ENCODE data around the gene ITK.

ITK gene

DNA sequence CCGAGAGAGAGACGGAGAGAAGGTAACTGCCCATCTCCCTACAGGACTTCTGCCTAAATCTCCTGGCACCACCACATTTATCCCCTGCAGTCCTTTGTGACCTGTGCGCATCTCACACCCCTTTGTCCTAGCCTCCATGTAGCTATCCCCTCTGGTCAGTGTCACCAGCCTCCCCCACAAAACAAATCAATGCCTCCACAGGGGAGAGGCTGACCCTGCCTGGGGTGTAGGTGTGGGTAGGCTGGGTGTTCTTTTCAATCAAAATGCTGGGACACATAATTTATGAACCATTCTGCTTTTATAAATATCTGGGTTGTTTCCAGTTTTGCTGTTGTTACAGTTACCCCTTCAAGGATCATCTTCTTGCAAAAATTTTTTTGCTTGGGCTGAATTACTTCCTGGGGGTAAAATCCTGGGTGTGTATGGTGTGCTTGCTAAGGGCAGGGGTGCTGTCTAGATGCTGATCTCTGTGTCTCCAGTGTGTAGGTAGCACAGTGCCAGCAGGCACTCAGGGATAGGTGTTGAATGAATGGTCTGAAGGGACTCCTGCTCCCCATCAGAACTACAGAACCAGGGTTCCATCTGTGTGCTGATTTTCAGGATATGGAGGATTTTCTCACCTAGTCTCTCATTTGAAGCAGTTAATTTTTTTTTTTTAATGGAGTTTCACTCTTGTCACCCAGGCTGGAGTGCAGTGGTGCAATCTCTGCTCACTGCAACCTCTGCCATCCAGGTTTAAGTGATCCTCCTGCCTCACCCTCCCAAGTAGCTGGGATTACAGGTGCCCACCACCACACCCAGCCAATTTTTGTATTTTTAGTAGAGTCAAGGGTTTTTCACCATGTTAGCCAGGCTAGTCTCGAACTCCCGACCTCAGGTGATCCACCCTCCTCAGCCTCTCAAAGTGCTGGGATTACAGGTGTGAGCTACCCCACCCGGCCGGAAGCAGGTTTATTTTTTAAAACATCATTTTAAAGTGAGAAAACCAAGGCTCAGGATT is 14.1 kb upstream of the ITK start, which contains the start of gene GARIN3:
GARIN3 (minus strand) TSS at position 51 of the 1,000 bp plus-strand sequence. CDS start 96 bp downstream, outside the sequence.
- no peak for TF ChIP-seq CTBP1 (IDR thresholded peaks at IDR 0.05; ENCODE audit: borderline replicate concordance)
- TF ChIP-seq TARDBP (IDR thresholded peaks at IDR 0.05), result no peak
- TF ChIP-seq SUZ12 (IDR thresholded peaks at IDR 0.05), result no peak
- TF ChIP-seq, protein P1, sequence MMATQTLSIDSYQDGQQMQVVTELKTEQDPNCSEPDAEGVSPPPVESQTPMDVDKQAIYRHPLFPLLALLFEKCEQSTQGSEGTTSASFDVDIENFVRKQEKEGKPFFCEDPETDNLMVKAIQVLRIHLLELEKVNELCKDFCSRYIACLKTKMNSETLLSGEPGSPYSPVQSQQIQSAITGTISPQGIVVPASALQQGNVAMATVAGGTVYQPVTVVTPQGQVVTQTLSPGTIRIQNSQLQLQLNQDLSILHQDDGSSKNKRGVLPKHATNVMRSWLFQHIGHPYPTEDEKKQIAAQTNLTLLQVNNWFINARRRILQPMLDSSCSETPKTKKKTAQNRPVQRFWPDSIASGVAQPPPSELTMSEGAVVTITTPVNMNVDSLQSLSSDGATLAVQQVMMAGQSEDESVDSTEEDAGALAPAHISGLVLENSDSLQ (IDR thresholded peaks at IDR 0.05), result no peak
- no peak for TF ChIP-seq HDGF (IDR thresholded peaks at IDR 0.05; ENCODE audit: borderline replicate concordance)
- TF ChIP-seq LEF1 (IDR thresholded peaks at IDR 0.05; ENCODE audit: borderline replicate concordance), result no peak
- TF ChIP-seq NFRKB (IDR thresholded peaks at IDR 0.05), result no peak
- no peak for TF ChIP-seq ELF4 (IDR thresholded peaks at IDR 0.05)
- no peak for TF ChIP-seq ARNT (IDR thresholded peaks at IDR 0.05)
- no peak for TF ChIP-seq FOXA1 (IDR thresholded peaks at IDR 0.05)
- TF ChIP-seq ZNF384 (IDR thresholded peaks at IDR 0.05), result no peak
- no peak for TF ChIP-seq FOXK2 (IDR thresholded peaks at IDR 0.05)
- TF ChIP-seq L3MBTL2 (conservative IDR thresholded peaks at IDR 0.05), result no peak
- CTCF ChIA-PET, result no interaction called here
- POLR2A ChIA-PET, result interaction anchor here (1.2 to 1.3 kb wide), 2 partner anchors 24 kb away, joined by 4 to 5 read pairs; partner anchors contain the start of gene MED7
- no peak for DNase-seq (ENCODE audit: extremely low spot score)

DNA sequence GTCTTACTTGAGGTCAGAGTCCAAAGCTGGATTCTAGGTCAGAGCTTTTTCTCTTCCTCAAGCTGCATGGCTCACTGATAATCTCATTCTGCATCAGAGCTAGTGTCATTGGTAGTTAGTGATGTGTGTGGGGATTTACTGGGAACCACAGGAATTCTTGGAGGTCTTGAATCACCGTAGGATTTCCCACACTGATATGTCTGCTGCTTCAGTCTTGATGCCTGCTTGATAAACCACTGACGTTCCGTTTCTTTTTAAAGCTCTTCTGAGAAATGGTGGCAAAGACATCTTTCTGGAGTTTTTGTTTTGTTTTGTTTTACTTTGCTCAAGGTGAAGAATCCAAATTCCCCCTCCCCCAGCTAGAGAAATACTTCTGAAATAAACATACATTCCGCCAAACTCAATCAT is 13.4 kb upstream of the ITK start:
- CTCF ChIA-PET, result no interaction called here
- POLR2A ChIA-PET, result interaction anchor here (1.3 kb wide), 1 partner anchor 25 kb away, joined by 5 read pairs; the partner anchor contains the start of gene MED7
- no peak for DNase-seq (ENCODE audit: extremely low spot score)
- TF ChIP-seq TARDBP (IDR thresholded peaks at IDR 0.05) (no peak), NFRKB (IDR thresholded peaks at IDR 0.05) (no peak), ZNF384 (IDR thresholded peaks at IDR 0.05) (no peak), L3MBTL2 (conservative IDR thresholded peaks at IDR 0.05) (no peak), FOXM1 (IDR thresholded peaks at IDR 0.05; ENCODE audit: borderline replicate concordance) (no peak), LEF1 (IDR thresholded peaks at IDR 0.05; ENCODE audit: borderline replicate concordance) (no peak), ELF4 (IDR thresholded peaks at IDR 0.05) (no peak)
- TF ChIP-seq, protein P1 (IDR thresholded peaks at IDR 0.05), result no peak

DNA sequence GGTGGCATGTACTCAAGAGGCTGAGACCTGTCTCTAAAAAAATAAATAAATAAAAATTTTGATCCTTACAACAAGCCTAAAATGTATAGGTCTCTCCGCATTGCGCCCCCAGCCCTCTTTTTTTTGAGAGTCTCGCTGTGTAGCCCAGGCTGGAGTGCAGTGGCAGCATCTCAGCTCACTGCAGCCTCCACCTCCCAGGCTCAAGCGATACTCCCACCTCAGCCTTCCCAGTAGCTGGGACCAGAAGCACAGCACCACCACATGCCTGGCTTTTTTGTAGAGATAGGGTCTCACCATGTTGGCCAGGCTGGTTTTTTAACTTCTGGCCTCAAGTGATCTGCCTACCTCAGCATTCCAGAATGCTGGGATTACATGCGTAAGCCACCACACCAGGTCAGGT is 12.4 kb upstream of the ITK start:
- DNase-seq (ENCODE audit: extremely low spot score), result no peak
- TF ChIP-seq FOXK2 (IDR thresholded peaks at IDR 0.05), result no peak
- no peak for TF ChIP-seq CTBP1 (IDR thresholded peaks at IDR 0.05; ENCODE audit: borderline replicate concordance)
- no peak for TF ChIP-seq NFRKB (IDR thresholded peaks at IDR 0.05)
- no peak for TF ChIP-seq LEF1 (IDR thresholded peaks at IDR 0.05; ENCODE audit: borderline replicate concordance)
- no peak for TF ChIP-seq ZNF384 (IDR thresholded peaks at IDR 0.05)
- no peak for TF ChIP-seq SP1 (IDR thresholded peaks at IDR 0.05)
- no peak for TF ChIP-seq SUZ12 (IDR thresholded peaks at IDR 0.05)
- TF ChIP-seq ARNT (IDR thresholded peaks at IDR 0.05), result no peak
- TF ChIP-seq FOXA1 (IDR thresholded peaks at IDR 0.05), result no peak
- no peak for TF ChIP-seq HDGF (IDR thresholded peaks at IDR 0.05; ENCODE audit: borderline replicate concordance)
- no peak for TF ChIP-seq L3MBTL2 (conservative IDR thresholded peaks at IDR 0.05)
- TF ChIP-seq, protein P1 (IDR thresholded peaks at IDR 0.05), result no peak
- TF ChIP-seq BHLHE40 (IDR thresholded peaks at IDR 0.05; ENCODE audit: borderline replicate concordance), result no peak
- no peak for TF ChIP-seq ELF4 (IDR thresholded peaks at IDR 0.05)
- TF ChIP-seq TARDBP (IDR thresholded peaks at IDR 0.05), result no peak
- TF ChIP-seq FOXM1 (IDR thresholded peaks at IDR 0.05; ENCODE audit: borderline replicate concordance), result no peak
- ChIA-PET CTCF (no interaction called here), POLR2A (interaction anchor here (1.3 kb wide), 1 partner anchor 26 kb away, joined by 5 read pairs; the partner anchor contains the start of gene MED7)

DNA sequence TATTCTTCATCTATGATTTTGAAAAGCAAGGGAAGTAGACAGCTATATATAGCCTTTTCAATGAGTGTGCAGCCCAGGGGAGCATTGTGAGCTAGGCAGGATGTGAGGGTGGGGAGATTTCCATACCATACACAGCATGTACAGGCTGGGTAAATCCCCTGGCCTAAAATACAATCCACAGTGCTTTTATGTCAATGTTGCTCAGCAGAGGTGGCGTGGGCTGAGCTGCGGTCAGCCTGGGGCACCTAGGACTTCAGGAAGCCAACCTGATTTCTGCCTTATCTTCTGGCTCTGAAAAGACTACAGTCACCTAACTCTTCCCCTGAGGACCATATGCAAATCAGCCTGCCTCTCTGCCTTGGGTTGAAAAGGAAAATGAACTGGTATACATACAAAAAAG is 8.2 kb upstream of the ITK start:
- ChIA-PET POLR2A (interaction anchor here (1.5 kb wide), 1 partner anchor 30 kb away, joined by 5 read pairs; the partner anchor contains the start of gene MED7), CTCF (no interaction called here)
- TF ChIP-seq SUZ12 (IDR thresholded peaks at IDR 0.05), result no peak
- no peak for DNase-seq (ENCODE audit: extremely low spot score)

DNA sequence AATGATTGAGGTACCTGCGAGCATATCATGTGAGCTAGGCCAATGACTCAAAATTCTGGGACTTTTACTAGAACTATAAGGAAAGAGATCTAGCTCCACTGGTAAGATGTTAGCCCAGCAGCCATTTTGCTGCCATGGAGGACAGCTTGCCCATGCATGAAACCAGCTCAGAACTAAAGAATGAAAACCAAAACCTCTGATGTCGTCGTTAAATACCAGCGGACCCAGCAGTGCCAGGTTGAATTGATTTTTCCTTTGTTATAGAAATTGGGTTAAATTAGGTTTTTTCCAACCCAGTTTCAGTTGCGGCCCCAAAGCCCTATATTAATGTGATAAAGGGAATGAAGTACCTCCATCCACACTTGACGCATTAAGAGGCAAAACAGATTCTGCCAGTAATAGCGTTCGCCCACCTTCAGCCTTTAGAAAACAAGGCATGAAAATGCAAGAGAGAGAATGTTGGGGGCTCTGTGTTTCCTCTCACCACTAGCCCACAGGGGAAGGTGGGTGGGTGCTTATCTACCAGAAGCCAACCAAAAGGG is 5.5 kb upstream of the ITK start:
- TF ChIP-seq SP1 (IDR thresholded peaks at IDR 0.05), result no peak
- TF ChIP-seq CTBP1 (IDR thresholded peaks at IDR 0.05; ENCODE audit: borderline replicate concordance), result no peak
- TF ChIP-seq, protein P1 (IDR thresholded peaks at IDR 0.05), result no peak
- TF ChIP-seq LEF1 (IDR thresholded peaks at IDR 0.05; ENCODE audit: borderline replicate concordance), result no peak
- no peak for TF ChIP-seq ZNF384 (IDR thresholded peaks at IDR 0.05)
- no peak for TF ChIP-seq BHLHE40 (IDR thresholded peaks at IDR 0.05; ENCODE audit: borderline replicate concordance)
- no peak for TF ChIP-seq FOXA1 (IDR thresholded peaks at IDR 0.05)
- no peak for TF ChIP-seq FOXM1 (IDR thresholded peaks at IDR 0.05; ENCODE audit: borderline replicate concordance)
- TF ChIP-seq NFRKB (IDR thresholded peaks at IDR 0.05), result no peak
- TF ChIP-seq ARNT (IDR thresholded peaks at IDR 0.05), result no peak
- POLR2A ChIA-PET, result no interaction called here

More for the DNA sequence above, 5.5 kb upstream of the ITK start:
- CTCF ChIA-PET, result no interaction called here
- DNase-seq (ENCODE audit: extremely low spot score), result no peak

Measured in HEK293T (cell line).